Measurements from ENCODE around the gene ZNF565.
"Not testable (repeated sequence)": the region's sequence is repeated elsewhere in the genome, so short reads cannot be mapped to it uniquely, and the experiment has no call there.

ZNF565 gene

DNA sequence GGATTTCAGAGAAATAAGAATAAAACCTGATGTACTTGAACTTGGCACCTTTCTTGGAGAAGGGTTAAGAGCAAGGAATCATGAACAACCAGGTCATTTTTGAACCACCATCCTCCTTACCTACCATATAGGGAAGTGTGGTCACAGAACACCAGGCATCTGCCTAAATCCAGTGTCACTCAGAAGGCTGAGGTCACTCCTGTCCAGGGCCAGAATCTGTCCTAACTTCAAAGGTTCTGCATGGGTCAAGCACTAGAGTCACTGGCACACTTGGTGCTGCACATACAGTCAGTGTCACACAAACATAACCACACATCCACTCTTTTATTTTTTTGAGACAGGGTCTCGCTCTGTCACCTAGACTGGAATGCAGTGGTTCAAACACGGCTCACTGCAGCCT, 1.6 kb downstream of the ZNF565 start:
- DNase-seq (ENCODE audit: low read depth in 3 of 3): no peak

DNA sequence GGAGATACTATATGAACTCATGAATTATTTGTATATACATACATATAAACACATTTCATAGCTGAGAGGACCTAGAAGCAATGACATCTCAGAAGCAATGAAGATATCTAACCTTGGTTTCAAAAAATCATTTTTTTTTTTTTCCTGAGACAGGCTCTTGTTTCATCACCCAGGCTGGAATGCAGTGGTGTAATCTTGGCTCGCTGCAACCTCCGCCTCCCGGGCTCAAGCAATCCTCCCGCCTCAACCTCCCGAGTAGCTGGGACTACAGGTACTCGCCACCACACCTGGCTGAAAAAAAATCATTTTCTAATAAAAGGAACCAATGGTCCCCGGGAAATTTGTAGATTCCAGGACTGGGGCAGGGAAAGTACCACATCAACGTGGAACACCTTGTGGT, 4.0 kb downstream of the ZNF565 start:
- no peak for DNase-seq (ENCODE audit: low read depth in 3 of 3)

GRCh38 chr19:36209372-36209771, 5.1 kb downstream of the ZNF565 start:
- no peak for DNase-seq (ENCODE audit: low read depth in 3 of 3)

GRCh38 chr19:36207605-36208252, 6.7 kb downstream of the ZNF565 start:
- no peak for DNase-seq (ENCODE audit: low read depth in 3 of 3)

GRCh38 chr19:36203293-36203692, 11.2 kb downstream of the ZNF565 start:
- no peak for DNase-seq (ENCODE audit: low read depth in 3 of 3)

- no peak for DNase-seq (ENCODE audit: low read depth in 3 of 3)
Observed at GRCh38 chr19:36201684-36202083, 12.8 kb downstream of the ZNF565 start.

- DNase-seq (ENCODE audit: low read depth in 3 of 3): no peak
Observed at GRCh38 chr19:36198119-36198518, 16.3 kb downstream of the ZNF565 start.

DNA sequence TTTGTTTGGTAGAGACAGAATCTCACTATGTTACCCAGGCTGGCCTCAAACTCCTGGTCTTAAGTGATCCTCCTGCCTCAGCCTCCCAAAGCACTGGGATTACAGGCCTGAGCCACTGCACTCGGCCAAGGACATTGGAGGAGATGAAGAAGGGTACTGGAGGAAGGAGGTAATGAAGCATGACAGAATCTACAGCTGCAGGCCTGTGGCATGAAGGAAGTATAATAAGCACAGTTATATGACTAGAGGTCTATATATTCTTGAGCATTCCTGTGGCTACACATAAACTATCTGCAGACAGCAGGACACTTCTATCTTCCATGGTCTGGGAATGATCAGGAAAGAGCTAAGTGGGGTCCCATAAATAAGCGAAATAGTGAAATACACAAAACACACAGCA, 18.2 kb downstream of the ZNF565 start:
- DNase-seq (ENCODE audit: low read depth in 3 of 3): no peak

GRCh38 chr19:36186722-36187121, 27.7 kb downstream of the ZNF565 start:
- not testable (repeated sequence) for DNase-seq (ENCODE audit: low read depth in 3 of 3)

DNA sequence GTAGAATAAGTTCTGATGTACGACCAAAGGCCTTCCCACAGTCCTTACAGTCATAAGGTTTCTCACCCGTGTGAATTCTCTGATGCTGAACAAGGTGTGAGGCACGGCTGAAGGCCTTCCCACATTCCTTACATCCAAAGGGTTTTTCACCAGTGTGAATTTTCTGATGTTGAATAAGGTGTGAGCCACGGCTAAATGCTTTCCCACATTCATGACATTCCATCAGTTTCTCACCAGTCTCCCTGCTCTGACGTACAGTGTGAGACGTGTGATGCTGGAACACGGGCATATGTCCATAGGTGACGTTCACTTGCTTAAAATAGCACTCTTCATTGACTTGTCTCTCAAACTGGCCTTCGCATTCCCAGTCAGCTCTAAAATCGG, 31.2 kb downstream of the ZNF565 start:
- no peak for DNase-seq (ENCODE audit: low read depth in 3 of 3)

DNA sequence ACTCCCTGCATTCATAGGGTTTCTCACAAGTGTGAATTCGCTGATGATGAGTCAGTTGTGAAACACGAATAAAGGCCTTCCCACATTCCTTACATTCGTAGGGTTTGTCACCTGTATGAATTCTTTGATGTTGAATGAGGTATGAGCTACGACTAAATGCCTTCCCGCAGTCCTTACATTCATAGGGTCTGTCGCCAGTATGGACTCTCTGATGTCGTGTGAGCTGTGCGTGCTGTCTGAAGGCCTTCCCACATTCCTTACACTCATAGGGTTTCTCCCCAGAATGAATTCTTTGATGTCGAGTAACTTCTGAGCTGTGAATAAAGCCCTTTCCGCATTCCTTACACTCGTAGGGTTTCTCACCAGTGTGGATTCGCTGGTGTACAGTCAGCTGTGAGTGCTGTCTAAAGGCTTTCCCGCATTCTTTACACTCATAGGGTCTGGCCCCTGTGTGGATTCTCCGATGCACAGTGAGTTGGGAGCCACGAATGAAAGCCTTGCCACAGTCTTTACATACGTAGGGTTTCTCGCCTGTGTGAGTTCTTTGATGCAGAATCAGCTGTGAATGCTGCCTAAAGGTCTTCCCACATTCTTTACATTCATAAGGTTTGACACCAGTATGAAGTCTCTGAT, 31.7 kb downstream of the ZNF565 start:
- no peak for DNase-seq (ENCODE audit: low read depth in 3 of 3)

DNA sequence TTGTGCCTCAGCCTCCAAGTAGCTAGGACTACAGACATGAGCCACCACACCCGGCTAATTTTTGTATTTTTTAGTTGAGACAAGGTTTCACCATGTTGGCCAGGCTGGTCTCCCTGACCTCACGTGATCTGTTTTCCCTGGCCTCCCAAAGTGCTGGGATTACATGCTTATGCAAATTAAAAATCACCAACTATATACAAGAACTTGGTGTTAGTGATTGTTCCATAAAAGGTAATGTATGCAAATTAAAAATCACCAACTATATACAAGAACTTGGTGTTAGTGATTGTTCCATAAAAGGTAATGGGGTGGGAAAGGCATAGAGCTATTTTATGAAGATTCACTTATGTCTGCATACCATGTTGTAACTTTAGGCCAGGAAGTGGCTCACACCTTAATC, 35.4 kb downstream of the ZNF565 start:
- not testable (repeated sequence) for DNase-seq (ENCODE audit: low read depth in 3 of 3)

DNA sequence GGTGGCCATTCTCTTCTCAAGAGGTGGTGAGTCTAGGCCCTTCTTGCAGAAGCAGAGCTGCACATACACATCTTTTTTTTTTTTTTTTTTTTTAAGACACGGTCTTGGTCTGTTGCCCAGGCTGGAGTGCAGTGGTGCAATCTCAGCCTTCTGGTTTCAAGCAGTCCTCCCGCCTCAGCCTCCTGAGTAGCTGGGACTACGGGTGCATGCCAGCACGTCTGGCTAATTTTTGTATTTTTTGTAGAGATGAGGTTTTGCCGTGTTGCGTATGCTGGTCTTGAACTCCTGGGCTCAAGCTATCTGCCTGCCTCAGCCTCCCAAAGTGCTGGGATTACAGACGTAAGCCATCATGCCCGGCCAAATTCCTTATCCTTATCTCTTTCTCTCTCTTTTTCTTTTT, 40.6 kb downstream of the ZNF565 start:
- DNase-seq (ENCODE audit: low read depth in 3 of 3): not testable (repeated sequence)

GRCh38 chr19:36172852-36173251, 41.6 kb downstream of the ZNF565 start:
- DNase-seq (ENCODE audit: low read depth in 3 of 3): no peak

- no peak for DNase-seq (ENCODE audit: low read depth in 3 of 3)
Observed at GRCh38 chr19:36169084-36169760, 45.2 kb downstream of the ZNF565 start.

- DNase-seq (ENCODE audit: low read depth in 3 of 3): no peak
Observed at GRCh38 chr19:36163813-36164212, 50.7 kb downstream of the ZNF565 start.

DNA sequence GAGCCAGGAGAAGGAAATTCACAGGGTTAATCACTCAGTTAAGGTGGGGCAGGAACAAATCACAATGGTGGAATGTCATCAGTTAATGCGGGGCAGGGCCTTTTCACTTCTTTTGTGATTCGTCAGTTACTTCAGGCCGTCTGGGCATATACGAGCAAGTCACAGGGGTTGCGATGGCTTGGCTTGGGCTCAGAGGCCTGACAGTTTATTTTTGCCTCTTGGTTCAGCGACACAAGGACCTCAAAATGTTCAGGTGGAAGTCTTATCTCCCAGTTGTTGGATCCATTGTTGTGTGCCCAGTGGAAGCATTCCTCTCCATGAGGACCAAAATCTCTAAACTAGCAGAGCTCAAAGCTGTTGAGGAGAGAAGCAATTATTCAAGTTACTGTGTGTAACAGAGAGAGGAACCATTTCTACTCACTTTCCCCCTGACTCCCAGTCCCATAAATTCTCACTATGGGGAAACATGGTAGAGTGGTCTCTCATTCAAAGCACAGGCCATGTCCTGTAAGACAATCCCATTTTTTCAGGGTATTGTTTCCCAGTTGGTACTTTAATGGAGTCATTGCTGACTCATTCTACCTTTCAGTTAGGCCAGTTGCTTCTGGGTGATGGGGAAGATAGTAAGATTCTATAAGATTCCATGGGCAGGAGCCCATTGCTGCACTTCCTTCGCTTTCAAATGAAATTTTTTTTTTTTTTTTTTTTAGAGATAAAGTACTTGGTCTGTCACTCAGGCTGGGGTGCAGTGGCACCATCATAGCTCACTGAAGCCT, 53.5 kb downstream of the ZNF565 start:
- DNase-seq (ENCODE audit: low read depth in 3 of 3): no peak

GRCh38 chr19:36153126-36153525, 61.3 kb downstream of the ZNF565 start:
- no peak for DNase-seq (ENCODE audit: low read depth in 3 of 3)

GRCh38 chr19:36152352-36153091, 61.9 kb downstream of the ZNF565 start, which contains the start of gene COX7A1:
Gene COX7A1, minus strand, starts transcription at chr19:36152447. Its CDS starts 40 bp downstream, at chr19:36152407.
- DNase-seq (ENCODE audit: low read depth in 3 of 3): no peak

- DNase-seq (ENCODE audit: low read depth in 3 of 3): no peak
Observed at GRCh38 chr19:36152019-36152351, 62.5 kb downstream of the ZNF565 start.

DNA sequence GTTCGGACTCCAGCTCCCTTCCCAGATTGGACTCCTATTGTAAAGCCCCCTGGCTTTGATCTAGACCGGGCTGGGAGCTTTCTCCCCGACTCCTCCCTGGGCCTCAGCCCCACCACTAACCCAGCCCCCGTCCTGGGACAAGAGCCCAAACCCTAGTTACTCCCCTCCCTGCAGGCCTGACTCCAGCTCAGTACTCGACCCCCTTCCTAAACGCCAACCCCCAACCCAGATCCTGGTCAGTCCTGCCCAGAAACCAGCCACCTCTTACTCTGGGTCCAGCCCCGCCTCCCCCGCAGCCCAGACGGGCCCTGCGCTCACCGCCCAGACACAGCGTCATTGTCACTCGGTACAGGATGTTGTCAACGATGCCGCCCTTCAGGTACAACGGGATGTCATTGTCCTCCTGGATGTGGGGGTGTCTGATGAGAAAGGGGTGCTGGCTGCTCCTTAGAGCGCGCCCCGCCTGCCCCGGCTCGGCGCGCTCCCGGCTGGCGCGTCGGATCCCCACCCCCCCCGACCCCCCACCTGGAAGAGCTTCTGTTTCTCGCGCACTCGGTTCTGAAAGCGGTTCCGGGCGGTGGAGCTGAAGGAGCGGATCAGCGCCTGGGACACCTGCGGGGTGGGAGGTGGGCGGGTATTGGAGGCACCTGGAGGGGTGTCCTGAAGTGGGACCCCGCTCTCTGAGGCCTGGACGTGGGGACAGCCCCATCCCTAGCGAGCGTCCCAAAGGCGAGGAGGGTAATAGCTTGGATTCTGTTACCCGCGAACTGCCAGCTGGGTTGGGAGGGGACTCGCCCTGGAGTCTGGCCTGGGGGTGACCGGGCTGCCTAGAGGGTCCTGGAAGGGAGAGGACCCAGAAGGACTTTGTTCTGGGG, 63.1 kb downstream of the ZNF565 start:
- no peak for DNase-seq (ENCODE audit: low read depth in 3 of 3)

All from stimulated activated CD4-positive, alpha-beta T cell treated with anti-CD3 and anti-CD28 coated beads, TNF-alpha, amount 100 ng/mL, for 48 hours (primary cell).